ENCODE results near the gene ARHGEF11. TPM values are rescaled to one million over a fixed set of nuclear protein-coding genes. Genes with fewer than 3 reads are reported as not detected.

ARHGEF11 gene
- total and polyA plus RNA-seq, 2 of the 4 experiments (the other 2 are of a cell fraction) = 16.8 to 17.2 TPM

- 100% methylated on average over 1 of the region's 3 CpGs; no CpG with 5 or more reads in 1 of the 2 experiments for WGBS, 2 experiments (ENCODE audit: extremely low coverage in 2 of 2, insufficient read length in 1 of 2)
- POLR2A ChIA-PET (ENCODE audit: unreplicated experiment) = no interaction called here
Observed at GRCh38 chr1:157011845-157012244, 33.7 kb downstream of the ARHGEF11 start.

More at GRCh38 chr1:157011845-157012244, 33.7 kb downstream of the ARHGEF11 start:
- no peak overlapping the region for H2AK5ac ChIP-seq (ENCODE audit: low read depth, low read length)
- H3K9me1 ChIP-seq (ENCODE audit: insufficient read depth, low read length) = peaks cover 5% of the 10 kb centered on the region; the same call in 1 of the 2 replicates
- TF ChIP-seq RFX5 (IDR thresholded peaks at IDR 0.05; ENCODE audit: low read depth, low read length) (no peak), CEBPB (IDR thresholded peaks at IDR 0.05; ENCODE audit: low read depth, low read length) (no peak), MAZ (IDR thresholded peaks at IDR 0.05; ENCODE audit: borderline replicate concordance, low read depth, low read length) (no peak), CHD1 (IDR thresholded peaks at IDR 0.05; ENCODE audit: low read depth, low read length) (no peak), CTCF (conservative IDR thresholded peaks at IDR 0.05; ENCODE audit: low read depth, low read length) (no peak), NFE2L2 (IDR thresholded peaks at IDR 0.05; ENCODE audit: low read depth, low read length) (no peak), MAFK (IDR thresholded peaks at IDR 0.05; ENCODE audit: low read depth, low read length) (no peak), BHLHE40 (IDR thresholded peaks at IDR 0.05; ENCODE audit: low read depth, low read length) (no peak), USF2 (IDR thresholded peaks at IDR 0.05; ENCODE audit: low read depth, low read length) (no peak), POLR2A (IDR thresholded peaks at IDR 0.05; ENCODE audit: low read depth, low read length) (no peak), RAD21 (IDR thresholded peaks at IDR 0.05; ENCODE audit: low read length) (no peak)
- no peak for ATAC-seq (ENCODE audit: low read depth)
- H3K4me3 ChIP-seq (ENCODE audit: insufficient read depth, low read depth, low read length) = no peak overlapping the region
- H3K9ac ChIP-seq (ENCODE audit: low read depth, low read length) = no peak overlapping the region
- BruUV-seq (replicated peaks) = no TSS peak
- peaks cover 23 to 52% of the 10 kb centered on the region in 2 experiments for H3K79me1 ChIP-seq (ENCODE audit: low read depth in 1 of 2, low read length in 2 of 2)
- no peak overlapping the region for H3K14ac ChIP-seq (replicated peaks; ENCODE audit: low read depth, low read length)
- H4K5ac ChIP-seq (ENCODE audit: low read depth, low read length) = no peak overlapping the region
- H3K27ac ChIP-seq (ENCODE audit: insufficient read depth, low read length) = no peak overlapping the region
- in situ Hi-C loops (cut with MboI; ENCODE audit: low sequenced_read_pairs) (no loop called here), intact Hi-C loops (cut with micrococcal nuclease) (no loop called here), dilution Hi-C loops (cut with HindIII; ENCODE audit: low sequenced_read_pairs, unreplicated experiment) (no loop called here)
- no peak overlapping the region for H4K91ac ChIP-seq (ENCODE audit: insufficient read depth, low read depth, low read length)
- H3K4ac ChIP-seq (ENCODE audit: low read depth, low read length) = no peak overlapping the region
- H4K20me1 ChIP-seq (ENCODE audit: insufficient read depth, low read length) = peaks cover 51% of the 10 kb centered on the region
- no peaks in the 10 kb centered on the region for H3K27me3 ChIP-seq (ENCODE audit: control insufficient read depth, insufficient read depth, low read length)
- no peak overlapping the region for H2AK9ac ChIP-seq (replicated peaks; ENCODE audit: low read depth, low read length, poor library complexity)
- no peak overlapping the region for H2BK20ac ChIP-seq (ENCODE audit: low read depth, low read length)
- CTCF ChIA-PET = no interaction called here
- H3K56ac ChIP-seq (ENCODE audit: extremely low read depth, insufficient read depth, low read length) = no peak overlapping the region
- H3K4me2 ChIP-seq (ENCODE audit: low read depth, low read length) = no peak overlapping the region
- peaks cover 8% of the 10 kb centered on the region for H3K4me1 ChIP-seq (ENCODE audit: control insufficient read depth, insufficient read depth, low read length)
- no peak overlapping the region for H4K8ac ChIP-seq (ENCODE audit: low read depth in 2 of 2, low read length in 2 of 2)
- H3K18ac ChIP-seq (ENCODE audit: low read depth, low read length) = no peak overlapping the region
- H2BK15ac ChIP-seq (ENCODE audit: low read depth, low read length) = no peak overlapping the region
- no peak overlapping the region for H3K23ac ChIP-seq (ENCODE audit: low read depth, low read length)
- no peaks in the 10 kb centered on the region for H3K9me3 ChIP-seq (ENCODE audit: control insufficient read depth, insufficient read depth, low read length)
- no peak overlapping the region for H2BK5ac ChIP-seq (ENCODE audit: low read depth, low read length, poor library complexity, severe bottlenecking)
- no peaks in the 10 kb centered on the region for H3K36me3 ChIP-seq (ENCODE audit: control insufficient read depth, insufficient read depth, low read length)
- no peak overlapping the region for H2BK120ac ChIP-seq (ENCODE audit: low read depth, low read length)
- no peak for DNase-seq
- no peak overlapping the region for H2AFZ ChIP-seq (replicated peaks; ENCODE audit: low read length, poor library complexity)

All from IMR-90 (cell line).